ENCODE results near the gene DYRK2.
"Not testable (repeated sequence)": the region's sequence is repeated elsewhere in the genome, so short reads cannot be mapped to it uniquely, and the experiment has no call there.

DYRK2 gene

DNA sequence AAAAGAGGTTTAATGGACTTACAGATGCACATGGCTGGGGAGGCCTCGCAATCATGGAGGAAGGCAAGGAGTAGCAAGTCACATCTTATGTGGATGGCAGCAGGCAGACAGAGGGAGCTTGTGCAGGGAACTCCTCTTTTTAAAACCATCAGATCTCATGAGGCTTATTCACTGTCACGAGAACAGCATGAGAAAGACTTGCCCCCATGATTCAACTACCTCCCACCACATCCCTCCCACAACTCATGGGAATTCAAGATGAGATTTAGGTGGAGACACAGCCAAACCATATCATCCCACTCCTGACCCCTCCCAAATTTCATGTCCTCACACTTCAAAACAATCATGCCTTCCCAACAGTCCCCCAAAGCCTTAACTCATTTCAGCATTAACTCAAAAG, 24.0 kb downstream of the DYRK2 start:
- not testable (repeated sequence) for DNase-seq

DNA sequence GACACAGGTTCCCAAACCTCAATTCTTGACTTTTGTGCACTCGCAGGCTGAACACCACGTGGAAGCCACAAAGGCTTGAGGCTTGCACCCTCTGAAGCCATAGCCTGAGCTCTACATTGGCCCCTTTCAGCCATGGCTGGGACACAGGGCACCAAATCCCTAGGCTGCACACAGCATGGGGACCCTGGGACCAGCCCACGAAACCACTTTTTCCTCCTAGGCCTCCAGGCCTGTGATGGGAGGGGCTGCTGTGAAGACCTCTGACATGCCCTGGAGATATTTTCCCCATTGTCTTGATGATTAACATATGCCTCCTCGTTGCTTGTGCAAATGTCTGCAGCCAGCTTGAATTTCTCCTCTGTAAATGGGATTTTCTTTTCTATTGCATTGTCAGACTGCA, 25.0 kb downstream of the DYRK2 start:
- DNase-seq = not testable (repeated sequence)

DNA sequence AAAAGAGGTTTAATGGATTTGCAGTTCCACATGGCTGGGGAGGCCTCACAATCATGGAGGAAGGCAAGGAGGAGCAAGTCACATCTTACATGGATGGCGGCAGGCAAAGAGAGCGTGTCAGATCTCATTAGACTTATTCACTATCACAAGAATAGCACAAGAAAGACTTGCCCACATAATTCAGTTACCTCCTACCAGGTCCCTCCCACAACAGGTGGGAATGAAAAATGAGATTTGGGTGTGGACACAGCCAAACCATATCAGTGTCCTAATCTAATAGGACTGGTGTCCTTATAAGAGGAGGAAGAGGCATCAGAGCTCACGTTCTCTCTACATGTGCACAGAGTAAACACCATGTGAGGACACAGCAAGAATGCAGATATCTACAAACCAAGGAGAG, 25.9 kb downstream of the DYRK2 start:
- DNase-seq = no peak

DNA sequence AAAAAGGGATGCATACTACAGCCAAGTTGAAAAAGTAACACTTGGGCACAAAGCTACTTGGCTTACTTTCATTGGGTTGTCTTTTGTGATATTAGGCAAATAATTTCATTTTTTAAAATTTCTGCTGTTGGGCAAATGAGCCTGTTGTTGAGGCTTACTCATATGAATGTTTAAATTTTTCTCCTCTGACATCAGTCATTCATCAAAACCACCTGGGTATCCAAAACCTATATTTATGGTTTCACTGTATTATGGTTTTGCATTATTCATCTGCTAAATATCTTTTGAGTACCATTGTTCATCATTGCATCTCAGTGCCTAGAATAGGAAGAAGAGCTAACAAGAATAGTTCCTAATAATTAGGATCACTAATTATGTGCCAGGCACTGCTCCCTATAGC, 28.1 kb downstream of the DYRK2 start:
- DNase-seq = no peak

DNA sequence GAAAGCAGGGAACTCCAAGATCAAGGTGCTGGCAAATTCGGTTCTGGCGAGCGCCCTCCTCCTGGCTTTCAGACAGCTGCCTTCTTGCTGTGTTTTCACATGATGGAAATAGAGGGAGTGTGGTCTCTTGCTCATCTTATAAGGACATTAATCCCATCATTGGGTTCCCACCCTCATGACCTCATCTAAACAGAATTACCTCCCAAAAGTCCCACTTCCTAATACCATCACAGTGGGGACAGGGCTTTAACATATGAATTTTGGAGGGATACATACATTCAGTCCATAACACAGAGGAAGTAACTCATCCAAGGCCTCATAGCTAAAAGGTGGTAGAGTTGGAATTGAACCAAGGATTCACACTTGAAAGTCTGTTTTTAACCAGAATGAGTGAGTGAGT, 28.6 kb downstream of the DYRK2 start:
- DNase-seq = no peak

DNA sequence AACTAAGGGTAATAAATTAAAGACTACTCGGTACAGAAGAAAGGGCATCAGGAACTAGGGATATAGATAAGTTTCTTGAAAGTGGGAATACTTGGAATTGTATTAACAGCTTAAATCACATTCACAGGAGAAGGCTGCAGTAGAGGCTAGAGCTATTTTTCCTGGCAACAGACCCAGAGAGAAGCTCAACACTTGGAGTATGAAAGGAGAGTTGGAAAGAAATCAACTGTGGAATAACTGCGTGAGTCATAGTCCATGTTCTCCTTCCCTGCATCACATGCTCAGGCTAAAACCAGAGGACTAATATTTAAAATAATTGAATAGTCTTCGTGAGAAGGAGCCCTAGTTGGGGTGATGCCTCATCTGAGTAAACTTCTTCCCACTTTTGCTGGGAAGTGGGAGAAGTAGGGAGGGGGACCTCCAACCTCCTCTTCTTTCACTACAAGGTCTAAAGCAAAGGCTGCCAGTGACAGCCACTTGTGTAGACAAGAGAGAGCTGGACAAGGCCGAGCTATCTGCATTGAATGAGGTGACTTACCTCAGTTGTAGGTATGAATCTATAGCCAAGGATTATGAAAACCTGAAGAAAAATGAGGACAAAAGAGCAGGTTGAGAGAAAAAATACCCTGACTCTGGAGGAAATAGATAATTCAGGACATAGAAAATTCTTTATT, 32.7 kb downstream of the DYRK2 start:
- no peak for DNase-seq

DNA sequence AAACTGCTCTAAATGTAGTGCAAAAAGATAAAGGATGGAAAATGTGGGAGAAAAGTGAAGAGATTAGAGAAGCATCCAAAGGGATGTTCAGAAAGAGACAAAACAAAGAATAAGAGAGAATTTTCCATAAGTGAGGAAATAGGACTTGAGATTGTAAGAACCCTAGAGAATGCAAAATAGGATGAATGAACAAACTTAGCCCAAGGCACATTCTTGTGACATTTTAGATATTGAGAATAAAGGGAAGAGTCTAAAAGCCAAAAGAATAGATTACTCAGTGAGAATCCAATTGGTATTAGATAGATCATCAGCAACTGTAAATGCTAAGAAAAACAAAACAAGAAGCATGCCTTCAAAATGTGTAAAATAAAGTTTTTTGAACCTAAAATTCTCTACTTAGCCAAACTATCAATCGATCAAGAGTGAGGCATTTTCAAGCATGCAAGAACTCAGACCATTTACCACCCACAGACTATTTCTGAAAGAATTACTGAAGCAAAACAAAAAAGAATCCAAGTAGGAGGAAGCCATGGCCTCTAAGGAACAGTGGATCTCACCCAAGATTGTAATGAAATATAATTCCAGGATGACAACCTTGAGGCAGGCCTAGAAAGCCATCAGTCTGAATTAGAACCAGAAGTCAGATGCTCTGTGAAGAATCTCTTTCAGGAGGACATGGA, 33.5 kb downstream of the DYRK2 start:
- no peak for DNase-seq

DNA sequence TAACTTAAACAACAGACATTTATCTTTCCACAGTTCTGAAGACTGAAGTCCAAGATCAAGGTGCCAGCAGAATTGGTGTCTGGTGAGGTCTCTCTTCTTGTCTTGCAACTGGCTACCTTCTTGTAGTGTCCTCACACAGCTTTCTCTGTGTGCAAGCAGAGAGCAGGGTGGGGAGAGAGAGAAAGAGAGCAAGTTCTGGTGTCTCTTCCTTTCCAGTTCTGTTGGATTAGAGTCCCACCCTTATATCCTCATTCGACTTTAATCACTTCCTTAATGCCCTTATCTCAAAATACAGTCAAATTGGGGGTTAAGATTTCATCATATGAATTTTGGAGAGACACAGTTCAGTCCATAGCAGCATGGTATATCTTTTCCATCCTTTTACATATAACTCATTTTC, 40.8 kb downstream of the DYRK2 start:
- no peak for DNase-seq

DNA sequence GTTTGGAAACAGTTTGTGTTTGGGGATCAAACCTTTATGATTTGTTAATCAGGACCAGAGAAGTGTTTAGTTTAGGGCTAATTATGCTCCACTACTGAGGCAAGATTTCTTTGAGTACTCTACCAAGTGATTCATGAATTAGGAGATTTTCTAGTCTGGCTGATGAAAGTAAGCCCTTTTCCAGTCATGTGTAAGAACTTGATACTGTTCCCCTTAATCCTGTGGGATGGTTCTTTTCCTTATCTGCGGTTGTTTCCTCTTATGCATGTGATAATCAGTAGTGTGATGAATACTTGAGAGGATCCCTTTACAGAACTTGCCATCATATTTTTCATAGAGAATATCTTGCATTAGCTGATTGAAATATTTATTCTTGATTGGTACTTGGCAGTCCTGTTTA, 42.1 kb downstream of the DYRK2 start:
- no peak for DNase-seq

DNA sequence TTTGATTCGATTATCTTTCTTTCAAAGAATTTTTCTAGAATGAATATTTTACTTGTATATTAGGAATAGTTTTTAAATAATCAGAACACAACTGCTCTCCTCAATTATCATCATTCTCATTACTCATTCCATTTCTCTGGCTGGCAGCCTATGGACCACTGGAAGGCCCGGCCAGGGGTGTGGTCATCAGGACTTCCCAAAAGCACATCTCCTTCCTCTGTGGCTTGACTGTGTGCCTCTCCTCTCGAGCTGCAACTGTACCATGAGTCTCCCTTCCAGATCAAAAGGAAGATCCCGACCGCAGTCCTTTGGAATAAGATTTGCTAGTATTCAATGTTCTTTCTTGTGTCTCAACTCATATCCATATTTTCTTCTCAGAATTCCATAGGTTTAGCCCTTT, 42.7 kb downstream of the DYRK2 start:
- no peak for DNase-seq

DNA sequence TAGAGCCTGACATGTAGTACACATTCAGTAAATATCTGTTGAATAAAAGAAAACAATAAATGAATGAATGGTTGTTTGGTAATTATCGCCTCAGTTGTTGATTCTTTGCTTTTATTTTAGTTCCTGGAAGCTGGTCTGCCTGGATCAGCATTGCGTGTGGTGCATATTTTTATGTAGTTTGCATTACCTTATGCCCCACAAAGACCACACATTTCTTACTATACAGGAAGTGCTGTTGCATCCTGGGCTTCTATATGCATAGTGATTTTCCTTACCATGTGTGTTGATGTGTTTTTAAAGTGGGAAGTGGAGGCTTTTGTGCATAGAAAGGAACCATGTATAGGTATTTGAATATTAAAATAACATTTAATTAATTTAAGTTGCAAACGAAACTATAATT, 43.6 kb downstream of the DYRK2 start:
- DNase-seq = no peak

DNA sequence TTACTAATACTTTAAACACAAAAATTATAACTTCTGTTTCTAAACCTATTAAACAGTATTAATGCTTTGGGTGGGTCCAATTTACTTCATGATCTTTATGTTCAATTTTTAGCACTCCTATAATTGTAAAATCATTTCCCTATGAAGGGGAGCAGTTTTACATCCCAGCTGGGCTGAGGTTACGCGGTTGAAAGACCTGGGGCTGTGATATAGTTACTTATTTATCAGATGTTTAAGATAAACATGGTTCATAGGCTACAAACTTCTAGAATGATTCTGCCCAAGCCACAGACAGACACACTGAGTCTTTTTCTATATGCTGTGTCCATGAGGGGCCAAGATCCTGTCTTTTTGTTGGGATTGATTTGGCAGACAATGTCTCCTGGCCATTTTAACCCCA, 44.4 kb downstream of the DYRK2 start:
- no peak for DNase-seq

DNA sequence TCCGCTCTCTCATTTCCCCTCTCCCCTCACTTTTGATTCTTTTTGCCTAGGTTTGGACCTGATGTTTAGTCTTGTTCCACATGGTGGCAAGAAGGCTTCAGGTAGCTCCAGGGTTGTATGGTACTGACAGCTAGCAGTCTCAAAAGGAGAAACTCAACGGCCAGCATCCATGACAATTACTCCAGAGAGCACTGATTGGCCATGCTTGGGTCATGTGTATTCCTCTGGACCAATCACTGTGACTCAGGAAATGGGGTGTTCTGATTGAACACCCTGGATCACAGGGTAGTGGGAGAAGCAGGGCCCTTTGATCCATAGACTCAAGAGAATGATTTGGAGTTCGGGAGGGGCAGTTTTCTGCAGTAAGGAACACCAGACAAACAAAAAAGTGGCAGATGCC, 45.3 kb downstream of the DYRK2 start:
- no peak for DNase-seq

DNA sequence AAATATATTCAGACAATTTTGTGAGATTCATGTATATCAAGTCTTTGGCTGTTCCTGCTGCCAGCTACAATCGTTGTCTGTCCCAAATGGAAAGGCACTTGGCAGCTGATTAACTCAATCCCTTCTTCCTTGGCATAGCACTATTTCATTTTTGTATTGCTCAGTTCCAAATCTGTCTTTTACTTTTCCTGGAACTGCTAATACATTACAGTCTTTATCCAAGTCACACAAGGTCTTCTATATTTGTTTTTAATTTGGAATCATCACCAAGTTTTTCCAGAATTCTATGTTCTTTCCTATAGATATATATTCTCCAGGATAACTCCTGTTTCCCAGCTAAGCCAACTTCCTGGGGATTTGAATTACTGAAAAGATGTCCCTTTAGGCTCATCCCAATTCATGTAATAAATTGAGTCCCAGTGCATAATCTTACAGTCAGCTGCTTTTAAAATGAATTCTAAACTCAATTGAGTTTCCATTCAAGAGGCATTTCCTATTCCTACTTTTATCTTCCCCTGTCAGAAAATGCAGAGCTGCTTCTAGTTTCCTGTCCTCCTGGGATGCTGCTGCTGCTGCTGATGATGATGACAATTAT, 45.9 kb downstream of the DYRK2 start:
- no peak for DNase-seq

DNA sequence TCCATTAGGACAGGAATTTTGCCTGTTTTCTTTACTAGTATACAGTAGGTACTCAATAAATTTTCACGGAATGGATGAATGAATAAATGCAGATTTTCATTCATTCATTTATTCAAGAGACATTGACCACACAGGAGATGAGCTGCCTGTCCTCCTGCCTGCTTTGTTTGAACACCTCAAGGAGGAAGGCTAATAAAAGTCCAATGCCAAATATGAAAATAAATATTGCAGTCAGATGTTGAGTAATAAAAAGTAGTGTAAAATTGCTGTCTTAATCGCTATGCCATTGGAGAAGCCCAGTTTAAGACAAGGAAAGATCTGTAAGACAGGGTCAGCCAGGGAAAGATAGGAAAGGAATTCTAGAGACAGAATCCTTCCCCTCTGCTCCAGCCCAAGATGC, 47.4 kb downstream of the DYRK2 start:
- DNase-seq = no peak

DNA sequence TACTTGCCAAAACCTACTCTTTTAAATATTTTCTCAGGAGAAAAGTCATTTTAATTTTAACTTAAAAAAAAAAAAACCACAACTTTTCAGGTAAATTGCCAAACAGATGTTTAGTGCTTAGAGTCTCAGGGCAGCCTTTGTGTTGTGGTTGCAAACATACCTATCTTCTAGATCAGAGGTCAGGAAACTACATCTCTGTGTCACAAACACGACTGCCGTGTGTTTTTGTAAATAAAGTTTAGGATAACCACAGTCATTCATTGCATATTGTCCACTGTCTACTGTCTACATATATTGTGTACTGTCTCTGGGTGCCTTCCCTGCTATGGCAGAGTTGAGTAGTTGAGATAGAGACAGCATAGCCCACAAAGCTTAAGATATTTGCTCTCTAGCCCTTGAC, 48.9 kb downstream of the DYRK2 start:
- no peak for DNase-seq

DNA sequence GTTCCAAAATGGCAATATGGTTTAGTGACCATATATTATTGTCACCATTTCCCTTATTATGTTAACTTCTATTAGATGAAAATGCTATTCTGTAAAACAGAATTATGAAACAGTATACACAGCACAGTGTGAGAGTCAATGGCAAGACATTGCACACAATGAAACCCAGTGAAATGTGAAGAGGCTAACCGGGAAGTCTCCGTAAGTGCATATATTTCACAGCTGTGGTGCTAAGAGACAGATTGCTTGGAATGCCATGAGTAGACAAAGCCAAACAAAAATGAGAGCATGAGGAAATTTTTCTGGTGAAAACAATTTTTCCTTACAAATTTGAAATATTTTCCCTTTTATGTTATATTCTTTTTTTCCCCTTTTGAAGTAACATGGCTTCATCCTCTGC, 49.4 kb downstream of the DYRK2 start:
- no peak for DNase-seq

DNA sequence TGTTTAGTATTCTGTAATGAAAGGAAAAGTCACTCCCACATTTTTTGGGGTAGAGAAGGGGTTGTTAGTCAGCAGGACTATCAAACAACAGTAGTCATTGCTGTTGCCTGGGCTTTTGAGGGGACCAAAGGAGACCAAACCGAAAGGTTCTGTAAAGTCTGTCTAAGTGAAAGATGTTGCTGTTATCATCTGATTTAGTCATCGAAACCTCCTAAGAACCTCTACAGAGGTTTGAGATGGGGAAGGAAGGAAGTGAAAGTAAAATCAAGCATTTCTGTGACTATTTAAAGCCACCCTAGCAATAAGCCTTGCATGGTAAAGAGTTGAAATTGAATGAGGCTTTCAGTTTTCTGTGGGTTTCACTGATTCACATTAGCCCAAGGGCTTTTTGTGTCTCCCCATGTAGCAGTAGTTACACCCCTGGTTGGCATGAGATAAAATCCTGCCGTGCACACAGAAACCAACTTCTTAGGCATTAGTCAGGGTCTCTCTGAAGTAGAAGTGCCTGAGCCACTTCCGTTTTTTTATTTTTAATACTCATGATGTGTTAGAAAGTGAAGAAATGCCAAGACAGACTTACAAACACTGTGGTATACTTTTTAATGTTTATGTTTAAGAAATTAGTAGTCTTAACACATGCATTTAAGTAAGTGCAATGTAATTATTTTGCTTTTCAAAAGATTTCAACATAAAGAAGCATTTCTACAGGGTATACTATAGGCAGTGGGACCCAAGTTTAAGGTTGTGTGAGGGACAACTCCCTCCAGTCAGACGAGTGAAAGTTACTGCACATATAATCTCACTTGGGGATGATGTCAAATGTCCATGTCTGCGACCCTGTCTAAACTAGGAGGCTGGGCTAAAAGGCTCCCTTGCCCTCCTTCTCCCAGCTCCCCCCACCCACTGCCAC, 50.4 kb downstream of the DYRK2 start:
- DNase-seq = no peak

DNA sequence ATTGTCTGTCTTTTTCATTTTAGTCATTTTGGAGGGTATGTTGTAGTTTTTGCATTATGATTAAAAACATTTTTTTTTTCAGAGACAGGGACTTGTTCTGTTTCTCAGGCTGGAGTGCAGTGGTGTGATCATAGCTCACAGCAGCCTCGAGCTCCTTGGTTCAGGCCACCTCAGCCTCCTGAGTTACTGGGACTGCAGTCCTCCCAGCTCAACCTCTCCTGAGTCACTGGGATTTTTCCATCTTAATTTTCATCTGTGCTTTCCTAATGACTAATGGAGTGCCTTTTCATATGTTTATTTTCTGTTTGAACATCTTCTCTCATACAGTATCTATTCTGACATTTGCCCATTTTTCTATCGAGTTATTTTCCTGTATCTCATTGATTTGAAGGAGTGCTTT, 52.6 kb downstream of the DYRK2 start:
- DNase-seq = no peak

DNA sequence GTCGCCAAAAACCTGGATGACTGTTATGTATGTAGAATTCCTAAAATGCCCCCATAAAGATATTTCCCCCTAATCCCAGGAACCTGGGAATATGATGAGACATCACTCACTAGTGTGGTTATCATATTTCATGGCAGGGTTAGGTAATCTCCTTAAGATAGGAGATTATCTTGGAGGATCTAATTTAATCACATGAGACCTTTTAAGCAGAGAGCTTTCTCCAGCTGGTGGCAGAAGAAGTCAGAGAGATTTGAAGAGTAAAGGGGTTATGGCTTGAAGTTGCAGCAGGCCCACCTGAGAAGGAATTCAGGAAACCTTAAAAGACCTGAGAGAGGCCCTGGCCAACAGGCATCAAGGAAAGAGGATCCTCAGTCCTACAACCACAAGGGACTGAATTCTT, 53.6 kb downstream of the DYRK2 start:
- no peak for DNase-seq

DNA sequence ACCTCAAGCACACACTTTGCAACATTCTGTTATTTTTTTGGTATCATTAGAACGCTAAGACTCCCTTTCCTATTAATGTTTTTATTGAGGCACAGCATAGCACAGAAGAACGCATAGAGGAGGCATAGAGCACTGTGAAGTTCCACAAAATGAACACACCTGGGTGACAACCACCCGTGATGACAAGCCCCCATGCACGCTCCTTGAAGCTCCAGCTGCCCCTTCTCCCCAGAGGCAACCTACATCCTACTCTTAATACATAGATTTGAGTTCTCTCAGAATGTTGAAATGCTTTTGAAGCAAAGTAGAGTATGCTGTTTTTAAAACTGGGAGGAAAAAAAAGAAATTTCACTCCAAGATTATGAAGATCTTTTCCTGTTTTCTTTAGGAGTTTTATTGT, 55.5 kb downstream of the DYRK2 start:
- DNase-seq = no peak

DNA sequence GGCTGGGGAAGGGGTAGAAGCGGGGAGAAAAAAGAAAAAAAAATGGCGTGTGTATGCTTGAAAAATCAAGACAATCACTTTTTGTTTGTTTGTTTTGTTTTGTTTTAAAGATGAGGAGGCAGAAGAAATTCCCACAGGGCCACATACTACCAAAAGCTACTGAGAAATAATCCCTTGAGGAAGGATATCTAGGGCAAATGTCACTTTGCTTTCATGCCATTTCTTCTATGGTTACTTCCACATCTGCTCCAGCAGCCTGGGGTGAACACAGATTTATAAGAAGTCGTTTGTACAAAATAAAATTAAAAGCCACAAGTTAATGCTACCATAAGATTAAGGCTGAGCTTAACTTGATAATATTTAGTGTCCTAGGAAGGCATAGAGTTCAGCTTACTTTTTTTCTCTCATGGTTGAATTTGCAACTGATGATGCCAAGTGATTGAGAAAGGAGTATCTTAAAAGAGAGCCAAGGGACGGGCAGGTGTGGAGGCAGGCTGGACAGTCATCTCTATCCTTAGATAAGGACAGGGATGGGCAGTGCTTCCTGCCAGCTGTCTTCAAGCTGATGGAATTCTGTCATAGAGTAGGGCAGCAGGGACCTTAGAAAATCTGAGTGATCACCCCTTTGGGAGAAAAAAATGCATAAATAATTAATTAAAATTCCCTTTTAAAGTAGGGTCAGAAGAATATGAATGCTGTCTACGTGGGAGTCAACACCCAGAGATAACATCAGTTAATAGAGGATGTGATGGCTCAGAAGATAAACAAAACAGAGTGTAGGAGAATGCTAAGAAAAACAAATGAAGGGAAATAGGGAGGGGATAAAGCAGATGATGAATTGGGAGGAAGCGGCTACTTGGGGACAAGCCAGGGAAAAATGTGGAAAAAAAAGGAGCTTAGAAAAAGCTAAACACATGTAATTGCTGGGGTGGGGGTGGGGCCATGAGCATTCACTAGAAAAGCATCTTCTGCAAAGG, 57.1 kb downstream of the DYRK2 start:
- no peak for DNase-seq
